Naive B cell (primary cell): ENCODE measurements around the gene CNOT3. TPM values are rescaled to one million over a fixed set of nuclear protein-coding genes. Genes with fewer than 3 reads are reported as not detected.

ENCODE experiments used
- ATAC-seq, 2 donors: fragments of 150-1000 bp; cut with Tn5 transposase; 2 replicates each; pipeline ENCODE4 v1.10.0; 2021; ENCODE audit warnings: low read depth in 2 of 2, mild to moderate bottlenecking in 2 of 2, moderate library complexity in 2 of 2
- DNase-seq: peaks from one replicate; pipeline ENCODE4 v3.0.0; 2022
- H3K27ac Mint-ChIP-seq, 6 donors: one replicate each; pipeline ENCODE4 v1.8.0; 2020 to 2022; ENCODE audit warnings: mild to moderate bottlenecking in 6 of 6, mixed read lengths in 6 of 6, moderate library complexity in 5 of 6, inconsistent platforms in 2 of 6
- H3K27me3 Mint-ChIP-seq, 3 donors: one replicate each; pipeline ENCODE4 v1.8.0; 2021 to 2022; ENCODE audit warnings: mixed read lengths in 3 of 3, mild to moderate bottlenecking in 1 of 3
- H3K36me3 Mint-ChIP-seq, 2 donors: one replicate each; pipeline ENCODE4 v1.8.0; 2020 to 2022; ENCODE audit warnings: mixed read lengths in 2 of 2, inconsistent platforms in 1 of 2, mild to moderate bottlenecking in 1 of 2
- H3K4me1 Mint-ChIP-seq, 3 donors: one replicate each; pipeline ENCODE4 v1.8.0; 2020 to 2022; ENCODE audit warnings: mixed read lengths in 3 of 3, inconsistent platforms in 1 of 3, mild to moderate bottlenecking in 1 of 3, moderate library complexity in 1 of 3
- H3K4me3 Mint-ChIP-seq, 8 donors: one replicate each; pipeline ENCODE4 v1.8.0; 2020 to 2022; ENCODE audit warnings: mild to moderate bottlenecking in 8 of 8, mixed read lengths in 8 of 8, moderate library complexity in 8 of 8, inconsistent platforms in 2 of 8
- H3K9me3 Mint-ChIP-seq, 7 donors: one replicate each; pipeline ENCODE4 v1.8.0; 2020 to 2022; ENCODE audit warnings: mixed read lengths in 7 of 7, mild to moderate bottlenecking in 5 of 7, inconsistent platforms in 2 of 7, moderate library complexity in 1 of 7
- polyA plus RNA-seq, 6 donors: library from polyadenylated mRNA; unstranded; fragments of 300-500 nt; fragmentation: Illumina TruSeq; gene quantifications; one replicate each; pipeline ENCODE4 v1.2.3, GENCODE V29; 2021; ENCODE audit warnings: low read depth in 6 of 6

Gene CNOT3
- polyA plus RNA-seq, 6 donors from 2014 or later: 2.7 to 12.9 (median 6.9) TPM

DNA sequence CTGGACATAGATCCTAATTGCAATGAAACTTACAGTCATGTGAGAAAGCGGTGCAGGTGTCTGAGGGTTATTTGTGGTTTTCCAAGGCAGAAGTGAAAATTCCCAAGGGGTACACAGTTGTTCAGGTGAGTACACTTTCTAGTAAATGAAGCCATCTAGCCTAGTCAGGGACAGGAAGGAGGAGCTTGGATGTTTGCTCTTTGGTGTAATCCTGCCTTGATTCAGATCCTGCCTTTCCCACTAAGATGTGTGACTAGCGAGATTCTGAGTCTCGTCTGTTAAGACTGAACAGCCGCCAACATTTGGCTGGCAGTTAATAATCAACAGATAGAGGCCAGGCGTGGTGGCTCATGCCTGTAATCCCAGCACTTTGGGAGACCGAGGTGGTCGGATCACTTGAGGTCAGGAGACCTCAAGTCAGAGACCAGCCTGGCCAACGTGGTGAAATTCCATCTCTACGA, 65.6 kb downstream of the CNOT3 start:
- H3K4me1 Mint-ChIP-seq: peaks cover 45 to 72% (median 46%) of the 10 kb centered on the region in 3 donors
- DNase-seq (no peak), ATAC-seq (no peak)
- H3K27ac Mint-ChIP-seq: peak overlapping the region in 4 of 6 donors; percentile 38 to 97 (median 54)
- peak overlapping the region in 7 of 8 donors; percentile 15 to 99 (median 96) for H3K4me3 Mint-ChIP-seq
- H3K36me3 Mint-ChIP-seq: peaks cover 0 to 8% of the 10 kb centered on the region in 2 donors
- no peaks in the 10 kb centered on the region for H3K9me3 Mint-ChIP-seq
- H3K27me3 Mint-ChIP-seq: no peaks in the 10 kb centered on the region

DNA sequence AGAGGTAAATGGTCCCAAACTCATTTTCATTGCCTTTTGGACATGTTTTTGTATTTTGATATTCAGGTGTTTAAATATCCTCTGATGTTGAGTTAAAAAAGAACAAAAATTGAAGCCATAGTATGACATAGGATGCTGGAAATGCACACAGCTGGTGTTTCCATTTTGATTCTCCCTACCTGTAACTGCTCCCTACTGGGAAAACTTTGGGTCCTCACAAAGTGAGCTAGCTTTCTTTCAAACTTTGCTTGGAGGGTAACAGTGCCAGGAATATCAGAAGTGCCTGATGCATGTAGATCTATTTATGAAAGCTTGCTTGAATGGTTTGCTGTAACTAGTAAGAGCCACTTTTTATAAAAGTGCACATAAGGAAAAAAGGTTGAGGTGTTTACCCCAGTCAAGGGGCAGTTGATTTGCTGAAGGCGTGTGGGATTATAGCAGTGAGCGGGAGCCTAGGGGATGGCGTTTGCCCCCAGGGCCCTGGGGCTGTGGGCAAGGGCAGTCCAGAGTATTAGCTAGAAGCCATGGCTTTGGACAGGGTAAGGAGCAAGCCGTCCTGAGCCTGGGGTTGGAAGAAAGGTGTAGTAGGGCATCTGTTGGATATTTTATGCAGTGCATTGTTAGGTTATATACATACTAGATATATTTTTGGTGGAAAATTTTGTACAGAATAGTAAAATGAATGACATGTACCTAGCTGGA, 67.4 kb downstream of the CNOT3 start:
- peaks cover 0 to 8% of the 10 kb centered on the region in 2 donors for H3K36me3 Mint-ChIP-seq
- H3K4me1 Mint-ChIP-seq: peaks cover 47 to 76% (median 59%) of the 10 kb centered on the region in 3 donors
- no peaks in the 10 kb centered on the region for H3K27me3 Mint-ChIP-seq
- H3K27ac Mint-ChIP-seq: peak overlapping the region in 1 of 6 donors; percentile 25
- peak overlapping the region in 1 of 8 donors; percentile 46 for H3K4me3 Mint-ChIP-seq
- ATAC-seq (no peak), DNase-seq (no peak)
- no peaks in the 10 kb centered on the region for H3K9me3 Mint-ChIP-seq

Other genes starting within 250 kb of the CNOT3 start
- not detected for gene CACNG7, start 228.5 kb upstream of the CNOT3 start, polyA plus RNA-seq
- gene CACNG8, start 174.8 kb upstream of the CNOT3 start, polyA plus RNA-seq: not detected
- gene CACNG6, start 146.1 kb upstream of the CNOT3 start, polyA plus RNA-seq: not detected
- under 1 TPM in 1 of 6 donors, not detected in 5; 0.89 TPM for gene VSTM1, start 73.9 kb upstream of the CNOT3 start, polyA plus RNA-seq
- gene TARM1, start 56.4 kb upstream of the CNOT3 start, polyA plus RNA-seq: not detected
- under 1 TPM in 1 of 6 donors, not detected in 5; 0.73 TPM for gene OSCAR, start 37.0 kb upstream of the CNOT3 start, polyA plus RNA-seq
- 100 to 1,000 TPM; 288 to 486 (median 357) TPM for gene NDUFA3, start 34.9 kb upstream of the CNOT3 start, polyA plus RNA-seq
- gene TFPT, start 22.1 kb upstream of the CNOT3 start, polyA plus RNA-seq: 10 to 100 TPM in 2 of 6 donors, 1 to 10 TPM in 4; 7.2 to 11.6 (median 9.2) TPM
- 10 to 100 TPM; 59.3 to 83.7 (median 62.6) TPM for gene PRPF31, start 22.0 kb upstream of the CNOT3 start, polyA plus RNA-seq
- 10 to 100 TPM in 5 of 6 donors, 1 to 10 TPM in 1; 9.3 to 15.3 (median 12.0) TPM for gene LENG1, start 22.0 kb downstream of the CNOT3 start, polyA plus RNA-seq
- gene TMC4, start 35.4 kb downstream of the CNOT3 start, polyA plus RNA-seq: not detected
- 10 to 100 TPM in 4 of 6 donors, 1 to 10 TPM in 2; 7.0 to 13.5 (median 11.3) TPM for gene MBOAT7, start 51.8 kb downstream of the CNOT3 start, polyA plus RNA-seq
- 10 to 100 TPM; 22.3 to 40.0 (median 32.1) TPM for gene TSEN34, start 53.5 kb downstream of the CNOT3 start, polyA plus RNA-seq
- 1,000 to 10,000 TPM in 3 of 6 donors, 100 to 1,000 TPM in 3; 849 to 1,278 (median 1,006) TPM for gene RPS9, start 63.1 kb downstream of the CNOT3 start, polyA plus RNA-seq
- gene LILRB3, start 85.2 kb downstream of the CNOT3 start, polyA plus RNA-seq: 1 to 10 TPM in 1 of 6 donors, under 1 TPM in 5; 0.29 to 4.6 (median 0.39) TPM
- 1 to 10 TPM in 1 of 6 donors, under 1 TPM in 2, not detected in 3; 0.18 to 1.5 (median 0.66) TPM for gene LILRA6, start 105.0 kb downstream of the CNOT3 start, polyA plus RNA-seq
- gene LILRB5, start 119.5 kb downstream of the CNOT3 start, polyA plus RNA-seq: not detected
- 1 to 10 TPM in 2 of 6 donors, under 1 TPM in 3, not detected in 1; 0.36 to 1.6 (median 0.76) TPM for gene LILRB2, start 143.3 kb downstream of the CNOT3 start, polyA plus RNA-seq
- gene LILRA5, start 175.4 kb downstream of the CNOT3 start, polyA plus RNA-seq: 1 to 10 TPM in 1 of 6 donors, under 1 TPM in 3, not detected in 2; 0.29 to 1.1 (median 0.76) TPM
- gene LILRA4, start 201.4 kb downstream of the CNOT3 start, polyA plus RNA-seq: 10 to 100 TPM in 3 of 6 donors, 1 to 10 TPM in 3; 7.1 to 25.7 (median 10.3) TPM
- 100 to 1,000 TPM; 129 to 246 (median 160) TPM for gene LAIR1, start 227.2 kb downstream of the CNOT3 start, polyA plus RNA-seq